ENCODE data around the gene MPP1. TPM values are rescaled to one million over a fixed set of nuclear protein-coding genes. Genes with fewer than 3 reads are reported as not detected.

Gene MPP1
- total RNA-seq, 1 experiment from 2014 or later = 89.3 TPM

GRCh38 chrX:154829926-154830442 lies 24.7 kb upstream of the MPP1 start:
- no peaks in the 10 kb centered on the region for H3K27me3 ChIP-seq (ENCODE audit: control insufficient read depth, insufficient read depth, low read length)
- no peaks in the 10 kb centered on the region for H3K4me1 ChIP-seq (ENCODE audit: control insufficient read depth, insufficient read depth, low read length)
- intact Hi-C loops (cut with micrococcal nuclease; ENCODE audit: unreplicated experiment) = no loop called here
- ATAC-seq (no peak), DNase-seq (ENCODE audit: low read depth, low spot score) (no peak)
- H3K9me3 ChIP-seq (ENCODE audit: control insufficient read depth, insufficient read depth, low read depth, low read length) = no peaks in the 10 kb centered on the region
- ChIA-PET POLR2A (no interaction called here), CTCF (no interaction called here)
- TF ChIP-seq TCF7L2 (IDR thresholded peaks at IDR 0.05; ENCODE audit: low read depth, low read length) = no peak
- no peak for TF ChIP-seq POLR2AphosphoS5 (IDR thresholded peaks at IDR 0.05; ENCODE audit: low read depth, low read length)
- no peak for TF ChIP-seq SIN3A (IDR thresholded peaks at IDR 0.05; ENCODE audit: borderline replicate concordance, insufficient read depth, low read depth, low read length)
- TF ChIP-seq CTCF (IDR thresholded peaks at IDR 0.05) = peak; percentile 9; the same call in 1 of the 2 replicates
- TF ChIP-seq, protein P1, sequence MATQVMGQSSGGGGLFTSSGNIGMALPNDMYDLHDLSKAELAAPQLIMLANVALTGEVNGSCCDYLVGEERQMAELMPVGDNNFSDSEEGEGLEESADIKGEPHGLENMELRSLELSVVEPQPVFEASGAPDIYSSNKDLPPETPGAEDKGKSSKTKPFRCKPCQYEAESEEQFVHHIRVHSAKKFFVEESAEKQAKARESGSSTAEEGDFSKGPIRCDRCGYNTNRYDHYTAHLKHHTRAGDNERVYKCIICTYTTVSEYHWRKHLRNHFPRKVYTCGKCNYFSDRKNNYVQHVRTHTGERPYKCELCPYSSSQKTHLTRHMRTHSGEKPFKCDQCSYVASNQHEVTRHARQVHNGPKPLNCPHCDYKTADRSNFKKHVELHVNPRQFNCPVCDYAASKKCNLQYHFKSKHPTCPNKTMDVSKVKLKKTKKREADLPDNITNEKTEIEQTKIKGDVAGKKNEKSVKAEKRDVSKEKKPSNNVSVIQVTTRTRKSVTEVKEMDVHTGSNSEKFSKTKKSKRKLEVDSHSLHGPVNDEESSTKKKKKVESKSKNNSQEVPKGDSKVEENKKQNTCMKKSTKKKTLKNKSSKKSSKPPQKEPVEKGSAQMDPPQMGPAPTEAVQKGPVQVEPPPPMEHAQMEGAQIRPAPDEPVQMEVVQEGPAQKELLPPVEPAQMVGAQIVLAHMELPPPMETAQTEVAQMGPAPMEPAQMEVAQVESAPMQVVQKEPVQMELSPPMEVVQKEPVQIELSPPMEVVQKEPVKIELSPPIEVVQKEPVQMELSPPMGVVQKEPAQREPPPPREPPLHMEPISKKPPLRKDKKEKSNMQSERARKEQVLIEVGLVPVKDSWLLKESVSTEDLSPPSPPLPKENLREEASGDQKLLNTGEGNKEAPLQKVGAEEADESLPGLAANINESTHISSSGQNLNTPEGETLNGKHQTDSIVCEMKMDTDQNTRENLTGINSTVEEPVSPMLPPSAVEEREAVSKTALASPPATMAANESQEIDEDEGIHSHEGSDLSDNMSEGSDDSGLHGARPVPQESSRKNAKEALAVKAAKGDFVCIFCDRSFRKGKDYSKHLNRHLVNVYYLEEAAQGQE (IDR thresholded peaks at IDR 0.05; ENCODE audit: insufficient read depth in 1 of 2, low read depth in 2 of 2, low read length in 1 of 2) = no peak
- in situ Hi-C loops (cut with HindIII; ENCODE audit: low pct_unique_long_range_greater_than_20kb, low sequenced_read_pairs) = loop anchor here (25.0 kb wide), 1 partner anchor 168 kb away; the partner anchor contains the start of gene CTAG2
- no peaks in the 10 kb centered on the region for H3K36me3 ChIP-seq (ENCODE audit: control insufficient read depth, insufficient read depth, low read length)
- no TSS peak for BruUV-seq (replicated peaks)
- H3K4me3 ChIP-seq (ENCODE audit: low read depth in 2 of 2, low read length in 2 of 2) = no peak overlapping the region
- no peak overlapping the region for H3K27ac ChIP-seq (ENCODE audit: low read length)

DNA sequence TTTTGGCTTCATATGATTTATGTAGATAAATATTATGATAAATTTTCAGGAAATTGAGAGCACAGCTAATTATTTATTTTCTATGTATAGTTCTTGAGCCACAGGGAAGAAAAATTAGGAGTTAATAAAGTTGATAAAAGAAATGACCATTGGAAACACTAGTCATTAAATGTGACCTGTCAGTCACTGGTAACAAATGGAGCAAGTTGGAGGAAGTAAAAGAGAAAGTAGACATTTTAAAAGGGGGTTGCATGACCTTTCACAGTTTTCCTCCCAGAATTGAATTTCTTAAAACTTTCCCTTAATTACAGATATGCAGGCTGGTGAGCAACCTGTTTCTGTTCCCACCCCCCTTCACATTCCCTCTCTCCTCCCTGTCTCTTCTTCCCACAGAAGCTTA lies 23.8 kb upstream of the MPP1 start:
- Histone ChIP-seq H3K4me1 (ENCODE audit: control insufficient read depth, insufficient read depth, low read length) (no peaks in the 10 kb centered on the region), H3K4me3 (ENCODE audit: low read depth in 2 of 2, low read length in 2 of 2) (no peak overlapping the region), H3K27me3 (ENCODE audit: control insufficient read depth, insufficient read depth, low read length) (no peaks in the 10 kb centered on the region), H3K9me3 (ENCODE audit: control insufficient read depth, insufficient read depth, low read depth, low read length) (no peaks in the 10 kb centered on the region), H3K27ac (ENCODE audit: low read length) (no peak overlapping the region), H3K36me3 (ENCODE audit: control insufficient read depth, insufficient read depth, low read length) (no peaks in the 10 kb centered on the region)
- ChIA-PET POLR2A (no interaction called here), CTCF (no interaction called here)
- in situ Hi-C loops (cut with HindIII; ENCODE audit: low pct_unique_long_range_greater_than_20kb, low sequenced_read_pairs) = loop anchor here (25.0 kb wide), 1 partner anchor 167 kb away; the partner anchor contains the start of gene CTAG2
- TF ChIP-seq CTCF (IDR thresholded peaks at IDR 0.05) (no peak), TCF7L2 (IDR thresholded peaks at IDR 0.05; ENCODE audit: low read depth, low read length) (no peak), SIN3A (IDR thresholded peaks at IDR 0.05; ENCODE audit: borderline replicate concordance, insufficient read depth, low read depth, low read length) (no peak), POLR2AphosphoS5 (IDR thresholded peaks at IDR 0.05; ENCODE audit: low read depth, low read length) (no peak)
- TF ChIP-seq, protein P1 (IDR thresholded peaks at IDR 0.05; ENCODE audit: insufficient read depth in 1 of 2, low read depth in 2 of 2, low read length in 1 of 2) = no peak
- no TSS peak for BruUV-seq (replicated peaks)
- DNase-seq (ENCODE audit: low read depth, low spot score) (no peak), ATAC-seq (no peak)
- intact Hi-C loops (cut with micrococcal nuclease; ENCODE audit: unreplicated experiment) = no loop called here
